Ascending aorta (tissue), 2 donors: ENCODE results near the gene SPNS2. TPM values are rescaled to one million over a fixed set of nuclear protein-coding genes. Genes with fewer than 3 reads are reported as not detected.

Experiments used
- DNase-seq, 2 donors: peaks; one replicate each; pipeline ENCODE4 v3.0.0-alpha.2; 2019; ENCODE audit warnings: low spot score in 2 of 2
- H3K27ac ChIP-seq, 2 donors: fragments of 200-600 bp; sonication (generic); one replicate each; pipeline ENCODE4 v1.5.1; 2016 to 2017; ENCODE audit warnings: mild to moderate bottlenecking in 1 of 2
- H3K27me3 ChIP-seq: fragments of 200-600 bp; sonication (generic); one replicate; pipeline ENCODE4 v1.5.1; 2017
- H3K36me3 ChIP-seq, 2 donors: fragments of 200-600 bp; sonication (generic); one replicate each; pipeline ENCODE4 v1.5.1; 2016
- H3K4me1 ChIP-seq, 2 donors: fragments of 200-600 bp; sonication (generic); one replicate each; pipeline ENCODE4 v1.5.1; 2016 to 2017; ENCODE audit warnings: mild to moderate bottlenecking in 1 of 2
- H3K4me3 ChIP-seq, 2 donors: fragments of 200-600 bp; sonication (generic); one replicate each; pipeline ENCODE4 v1.5.1; 2016 to 2017; ENCODE audit warnings: mild to moderate bottlenecking in 1 of 2
- H3K9me3 ChIP-seq, 2 donors: fragments of 200-600 bp; sonication (generic); one replicate each; pipeline ENCODE4 v1.5.1; 2016
- intact Hi-C: fragments of 100-400 bp; cut with DNase I; formaldehyde crosslinking; loops from one replicate; pipeline ENCODE4 v1.15.1; 2023
- total RNA-seq: library from RNA; depleted of rRNA; stranded (reverse); fragments of >200 nt; gene quantifications from one replicate; pipeline ENCODE4 v1.1.0, GENCODE V29; 2016
- TF ChIP-seq, protein P1 (sequence below), 3 experiments: fragments of 200-600 bp in 2 of 3; fragments of 450-650 bp in 1 of 3; sonication (generic) in 2 of 3; IDR thresholded peaks; one replicate each; pipeline ENCODE4 v1.5.1; 2016 to 2019; ENCODE audit warnings: antibody characterized with exemption in 3 of 3, mild to moderate bottlenecking in 1 of 3, moderate library complexity in 1 of 3

Gene SPNS2
- total RNA-seq, 1 donor from 2014 or later = 107 TPM

DNA sequence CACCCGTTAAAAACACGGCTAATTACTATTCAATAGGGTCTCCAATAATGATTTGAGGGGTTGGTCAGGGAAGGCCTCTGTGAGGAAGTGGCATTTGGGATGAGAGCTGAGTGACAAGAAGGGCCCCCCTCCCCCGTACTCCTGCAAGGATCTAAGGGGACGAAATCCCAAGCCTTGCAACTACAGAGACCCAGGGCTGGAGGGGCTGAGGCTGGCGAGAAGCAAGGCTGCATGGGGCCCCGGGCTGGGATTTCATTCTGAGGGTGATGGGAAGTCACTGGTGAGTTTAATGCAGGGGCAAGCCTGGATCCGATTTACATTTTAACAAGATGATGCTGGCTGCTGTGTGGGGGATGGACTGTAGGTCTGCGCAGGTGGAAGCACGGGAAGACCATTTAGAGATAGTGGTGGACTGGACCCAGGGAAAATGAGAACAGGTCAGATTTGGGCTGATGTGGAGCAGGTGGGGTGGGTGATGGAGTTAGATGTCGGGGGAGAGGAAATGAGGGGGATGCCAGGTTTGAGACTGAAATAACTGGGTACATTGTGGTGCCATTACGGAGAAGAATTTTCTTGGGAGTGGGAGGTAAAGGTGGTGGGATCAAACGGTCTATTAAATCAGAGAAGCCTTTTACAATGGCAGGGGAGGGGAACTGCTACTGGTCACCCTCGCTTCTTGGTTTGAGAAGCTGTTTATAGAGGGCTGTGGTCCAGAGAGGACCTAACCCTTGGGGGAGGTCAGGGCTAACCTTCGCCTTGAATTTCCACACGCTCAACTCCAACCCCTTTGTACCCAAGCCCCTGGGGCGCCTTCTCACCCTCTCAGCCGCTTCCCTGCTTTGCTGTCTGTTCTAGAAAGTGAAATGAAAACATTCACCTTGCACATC is 57.4 kb downstream of the SPNS2 start:
- peak overlapping the region; percentile 76 to 85 for H3K27ac ChIP-seq
- TF ChIP-seq, protein P1, sequence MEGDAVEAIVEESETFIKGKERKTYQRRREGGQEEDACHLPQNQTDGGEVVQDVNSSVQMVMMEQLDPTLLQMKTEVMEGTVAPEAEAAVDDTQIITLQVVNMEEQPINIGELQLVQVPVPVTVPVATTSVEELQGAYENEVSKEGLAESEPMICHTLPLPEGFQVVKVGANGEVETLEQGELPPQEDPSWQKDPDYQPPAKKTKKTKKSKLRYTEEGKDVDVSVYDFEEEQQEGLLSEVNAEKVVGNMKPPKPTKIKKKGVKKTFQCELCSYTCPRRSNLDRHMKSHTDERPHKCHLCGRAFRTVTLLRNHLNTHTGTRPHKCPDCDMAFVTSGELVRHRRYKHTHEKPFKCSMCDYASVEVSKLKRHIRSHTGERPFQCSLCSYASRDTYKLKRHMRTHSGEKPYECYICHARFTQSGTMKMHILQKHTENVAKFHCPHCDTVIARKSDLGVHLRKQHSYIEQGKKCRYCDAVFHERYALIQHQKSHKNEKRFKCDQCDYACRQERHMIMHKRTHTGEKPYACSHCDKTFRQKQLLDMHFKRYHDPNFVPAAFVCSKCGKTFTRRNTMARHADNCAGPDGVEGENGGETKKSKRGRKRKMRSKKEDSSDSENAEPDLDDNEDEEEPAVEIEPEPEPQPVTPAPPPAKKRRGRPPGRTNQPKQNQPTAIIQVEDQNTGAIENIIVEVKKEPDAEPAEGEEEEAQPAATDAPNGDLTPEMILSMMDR (IDR thresholded peaks at IDR 0.05) = no peak
- H3K9me3 ChIP-seq = no peaks in the 10 kb centered on the region
- no peaks in the 10 kb centered on the region for H3K27me3 ChIP-seq
- H3K36me3 ChIP-seq = peaks cover 15 to 27% of the 10 kb centered on the region in 2 donors
- DNase-seq = no peak
- H3K4me1 ChIP-seq = peaks cover 8 to 12% of the 10 kb centered on the region in 2 donors
- intact Hi-C loops = loop anchor here (2.0 to 10.0 kb wide), 3 partner anchors 45 to 831 kb away; partner anchors contain the start of gene HASPIN
- H3K4me3 ChIP-seq = peak overlapping the region; percentile 71 to 86

DNA sequence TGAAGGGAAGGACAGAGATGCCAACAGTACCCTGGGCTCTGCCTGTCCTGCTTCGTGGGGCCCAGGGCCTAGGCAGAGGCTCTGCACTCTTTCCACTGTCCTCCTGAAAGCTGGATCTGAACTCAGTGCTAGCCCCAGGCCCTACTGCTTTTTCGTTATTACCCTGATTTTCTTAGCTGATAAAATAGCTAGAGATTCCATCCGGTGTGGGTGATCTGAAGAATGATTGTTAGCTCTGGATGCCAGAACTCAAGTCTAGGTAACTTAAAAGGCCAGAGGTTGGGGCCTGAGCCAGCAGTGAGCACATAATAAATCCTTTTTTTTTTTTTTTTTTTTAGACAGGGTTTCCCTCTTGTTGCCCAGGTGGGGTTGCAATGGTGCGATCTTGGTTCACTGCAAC is 58.3 kb downstream of the SPNS2 start:
- TF ChIP-seq, protein P1 (IDR thresholded peaks at IDR 0.05) = no peak
- Histone ChIP-seq H3K9me3 (no peaks in the 10 kb centered on the region), H3K27me3 (no peaks in the 10 kb centered on the region), H3K4me3 (no peak overlapping the region), H3K27ac (no peak overlapping the region), H3K36me3 (peaks cover 9 to 18% of the 10 kb centered on the region in 2 donors), H3K4me1 (peaks cover 11 to 12% of the 10 kb centered on the region in 2 donors)
- intact Hi-C loops = loop anchor here (10.0 kb wide), 2 partner anchors 352 to 832 kb away; partner anchors contain the start of gene HASPIN
- DNase-seq = no peak

DNA sequence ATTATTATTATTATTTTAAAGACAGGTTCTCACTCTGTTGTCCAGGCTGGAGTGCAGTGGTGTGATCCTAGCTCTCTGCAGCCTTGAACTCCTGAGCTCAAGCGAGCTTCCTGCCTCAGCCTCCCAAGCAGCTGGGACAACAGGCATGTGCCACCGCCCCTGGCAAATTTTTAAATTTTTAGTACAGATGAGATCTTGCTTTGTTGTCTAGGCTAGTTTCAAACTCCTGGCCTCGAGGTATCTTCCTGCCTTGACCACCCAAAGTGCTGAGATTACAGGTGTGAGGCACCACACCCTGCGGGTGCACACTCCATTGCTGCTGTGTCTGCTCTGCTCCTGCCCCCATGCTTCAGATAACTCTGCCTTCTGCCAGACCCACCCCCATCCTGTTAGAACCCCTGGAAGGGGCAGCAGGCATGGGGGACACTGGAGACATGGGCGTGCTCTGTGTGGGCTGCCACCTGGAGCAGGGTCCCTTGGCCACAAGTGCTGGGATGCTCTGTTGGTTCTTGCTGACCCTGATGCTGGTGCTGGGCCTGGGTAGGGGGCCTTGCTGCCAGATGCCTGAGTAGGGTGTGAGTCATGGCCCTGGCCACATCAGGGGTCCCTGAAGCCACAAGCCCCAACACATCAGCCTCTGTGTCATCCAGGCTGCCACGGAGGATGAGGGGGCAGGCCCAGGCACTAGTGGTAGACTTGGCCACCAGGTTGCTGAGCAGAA is 59.1 kb downstream of the SPNS2 start:
- H3K4me3 ChIP-seq = no peak overlapping the region
- no peak for DNase-seq
- peaks cover 5 to 10% of the 10 kb centered on the region in 2 donors for H3K36me3 ChIP-seq
- intact Hi-C loops = loop anchor here (10.0 kb wide), 2 partner anchors 353 to 833 kb away; partner anchors contain the start of gene HASPIN
- no peaks in the 10 kb centered on the region for H3K9me3 ChIP-seq
- TF ChIP-seq, protein P1 (IDR thresholded peaks at IDR 0.05) = no peak
- no peaks in the 10 kb centered on the region for H3K27me3 ChIP-seq
- H3K27ac ChIP-seq = no peak overlapping the region
- peaks cover 11 to 17% of the 10 kb centered on the region in 2 donors for H3K4me1 ChIP-seq

DNA sequence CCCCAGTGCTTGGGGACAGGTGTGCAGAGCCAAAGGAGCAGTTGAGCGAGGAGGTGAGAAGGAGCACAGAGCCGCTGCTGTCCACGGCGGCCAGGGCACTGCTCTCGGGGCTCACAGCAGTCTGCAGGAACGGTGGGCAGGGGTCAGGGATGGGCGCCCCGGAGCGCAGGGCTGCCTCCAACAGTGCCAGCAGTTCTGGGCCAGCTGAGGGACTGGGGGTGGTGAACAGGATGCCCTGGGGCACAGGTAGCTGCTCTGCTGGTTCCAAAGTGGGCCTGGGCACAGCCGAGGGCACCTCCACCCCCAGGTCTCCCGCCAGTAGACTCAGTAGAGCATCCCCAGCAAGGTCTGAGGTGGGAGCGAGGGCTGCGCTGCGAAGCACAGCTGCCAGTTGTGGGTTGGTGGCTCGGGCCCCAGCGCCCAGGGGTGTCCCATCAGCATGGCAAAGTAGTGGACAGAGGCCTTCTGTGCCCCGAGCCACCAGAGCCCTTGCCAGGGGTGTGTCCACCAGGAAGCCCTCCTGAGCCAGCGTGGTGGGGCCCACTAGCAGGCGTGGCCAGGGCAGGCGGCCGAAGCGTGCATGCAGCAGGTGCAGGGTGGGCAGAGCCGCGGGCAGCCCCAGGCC is 59.8 kb downstream of the SPNS2 start:
- DNase-seq = no peak
- no peak overlapping the region for H3K4me3 ChIP-seq
- peaks cover 14 to 22% of the 10 kb centered on the region in 2 donors for H3K4me1 ChIP-seq
- no peaks in the 10 kb centered on the region for H3K27me3 ChIP-seq
- H3K9me3 ChIP-seq = no peaks in the 10 kb centered on the region
- H3K36me3 ChIP-seq = peaks cover 1 to 4% of the 10 kb centered on the region in 2 donors
- intact Hi-C loops = loop anchor here (10.0 kb wide), 2 partner anchors 354 to 834 kb away; partner anchors contain the start of gene HASPIN
- TF ChIP-seq, protein P1 (IDR thresholded peaks at IDR 0.05) = no peak
- no peak overlapping the region for H3K27ac ChIP-seq

DNA sequence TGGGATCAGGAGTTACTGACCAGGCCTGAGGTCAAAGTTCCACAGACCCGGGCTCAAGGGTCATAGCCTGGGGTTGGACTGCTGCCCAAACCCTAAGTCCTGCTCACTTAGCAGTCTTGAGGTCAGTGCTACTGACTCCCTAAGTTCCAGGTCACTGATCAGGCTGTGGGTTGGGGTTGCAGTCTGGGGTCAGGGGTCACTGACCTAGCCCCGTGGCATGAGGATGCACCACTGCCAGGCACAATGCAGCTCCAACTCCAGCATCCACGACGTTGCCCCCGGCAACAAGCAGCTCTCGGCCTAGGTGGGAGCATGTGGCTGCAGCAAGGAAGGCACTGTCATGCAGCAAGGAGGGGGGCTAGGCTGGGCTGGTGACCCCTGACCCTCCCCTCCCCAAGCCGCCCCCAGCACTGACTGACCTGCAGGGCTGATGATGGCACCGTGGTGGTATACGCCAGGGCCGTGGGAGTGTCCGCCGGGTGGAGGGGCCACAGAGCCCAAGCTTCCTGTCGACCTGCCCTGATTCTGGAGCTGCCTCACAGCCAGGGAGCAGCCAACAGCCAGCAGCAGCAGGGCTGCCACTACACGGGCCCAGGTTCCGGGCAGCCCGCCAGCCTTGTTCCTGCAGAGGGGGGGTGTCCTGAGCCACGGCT is 60.6 kb downstream of the SPNS2 start:
- Histone ChIP-seq H3K27me3 (no peaks in the 10 kb centered on the region), H3K4me1 (peaks cover 10 to 20% of the 10 kb centered on the region in 2 donors), H3K9me3 (no peaks in the 10 kb centered on the region), H3K36me3 (no peaks in the 10 kb centered on the region), H3K4me3 (no peak overlapping the region), H3K27ac (no peak overlapping the region)
- TF ChIP-seq, protein P1 (IDR thresholded peaks at IDR 0.05) = no peak
- intact Hi-C loops = loop anchor here (10.0 kb wide), 2 partner anchors 354 to 834 kb away; partner anchors contain the start of gene HASPIN
- no peak for DNase-seq
